ENCODE measurements around the gene CD83.

- TF ChIP-seq POLR2A (IDR thresholded peaks at IDR 0.05) = no peak
- TF ChIP-seq CTCF (IDR thresholded peaks at IDR 0.05 in 4 of 5, conservative IDR thresholded peaks at IDR 0.05 in 1 of 5) = no peak
Measured at GRCh38 chr6:14083262-14083661, 34.3 kb upstream of the CD83 start.

Data from gastrocnemius medialis (tissue), 4 donors.